Measurements from ENCODE around the gene SH2D6. TPM values are rescaled to one million over a fixed set of nuclear protein-coding genes. Genes with fewer than 3 reads are reported as not detected.
"Not testable (repeated sequence)": the region's sequence is repeated elsewhere in the genome, so short reads cannot be mapped to it uniquely, and the experiment has no call there.

The SH2D6 gene
- total RNA-seq, 2 experiments from 2014 or later: 0.40 to 0.88 TPM

GRCh38 chr2:85400541-85401463 lies 17.7 kb upstream of the SH2D6 start:
- H3K27ac Mint-ChIP-seq: no peak overlapping the region
- no peak for DNase-seq

GRCh38 chr2:85401464-85401805 lies 17.1 kb upstream of the SH2D6 start:
- Mint-ChIP-seq H3K27me3 (ENCODE audit: low read depth) (no peaks in the 10 kb centered on the region), H3K36me3 (ENCODE audit: low read depth) (peaks cover 2% of the 10 kb centered on the region), H3K27ac (no peak overlapping the region), H3K4me1 (ENCODE audit: low read depth) (peaks cover 12% of the 10 kb centered on the region), H3K4me3 (no peak overlapping the region), H3K9me3 (peaks cover 12% of the 10 kb centered on the region)
- intact Hi-C loops (cut with micrococcal nuclease): no loop called here
- CTCF ChIA-PET: no interaction called here
- DNase-seq: no peak

More at GRCh38 chr2:85400541-85401463, 17.7 kb upstream of the SH2D6 start:
- H3K36me3 Mint-ChIP-seq (ENCODE audit: low read depth): peaks cover 2% of the 10 kb centered on the region
- peaks cover 12% of the 10 kb centered on the region for H3K9me3 Mint-ChIP-seq
- H3K27me3 Mint-ChIP-seq (ENCODE audit: low read depth): no peaks in the 10 kb centered on the region
- intact Hi-C loops (cut with micrococcal nuclease): no loop called here
- CTCF ChIA-PET: no interaction called here
- H3K4me3 Mint-ChIP-seq: no peak overlapping the region
- peaks cover 7% of the 10 kb centered on the region for H3K4me1 Mint-ChIP-seq (ENCODE audit: low read depth)

GRCh38 chr2:85401844-85402243 lies 16.7 kb upstream of the SH2D6 start:
- H3K9me3 Mint-ChIP-seq: peaks cover 12% of the 10 kb centered on the region
- H3K4me1 Mint-ChIP-seq (ENCODE audit: low read depth): peaks cover 12% of the 10 kb centered on the region
- no peak overlapping the region for H3K27ac Mint-ChIP-seq
- intact Hi-C loops (cut with micrococcal nuclease): no loop called here
- peaks cover 2% of the 10 kb centered on the region for H3K36me3 Mint-ChIP-seq (ENCODE audit: low read depth)
- CTCF ChIA-PET: no interaction called here
- DNase-seq: no peak
- H3K4me3 Mint-ChIP-seq: no peak overlapping the region
- no peaks in the 10 kb centered on the region for H3K27me3 Mint-ChIP-seq (ENCODE audit: low read depth)

- peak overlapping the region; percentile 30 for H3K4me3 Mint-ChIP-seq
- CTCF ChIA-PET: interaction anchor here (0.7 to 1.8 kb wide), 4 partner anchors 14 to 155 kb away, joined by 3 to 8 read pairs (median 4); no protein-coding TSS in a partner anchor
- H3K9me3 Mint-ChIP-seq: peaks cover 12% of the 10 kb centered on the region
- H3K36me3 Mint-ChIP-seq (ENCODE audit: low read depth): peaks cover 2% of the 10 kb centered on the region
- intact Hi-C loops (cut with micrococcal nuclease): loop anchor here (1.0 to 5.0 kb wide), 3 partner anchors 13 to 78 kb away; partner anchors contain the start of genes ELMOD3, RETSAT, SH2D6 and TGOLN2
- peak overlapping the region; percentile 64 for H3K27ac Mint-ChIP-seq
- no peaks in the 10 kb centered on the region for H3K27me3 Mint-ChIP-seq (ENCODE audit: low read depth)
- DNase-seq: peak; percentile 81
- H3K4me1 Mint-ChIP-seq (ENCODE audit: low read depth): peaks cover 38% of the 10 kb centered on the region
These were observed 13.1 kb upstream of the SH2D6 start for GRCh38 chr2:85405201-85406059.

GRCh38 chr2:85409845-85410583 lies 8.5 kb upstream of the SH2D6 start, which contains the start of gene CAPG:
CAPG (minus strand) TSS chr2:85410366; CDS start chr2:85402145, 8,221 bp downstream.
- DNase-seq: peak; percentile 45
- no peaks in the 10 kb centered on the region for H3K9me3 Mint-ChIP-seq
- CTCF ChIA-PET: interaction anchor here (0.9 kb wide), 1 partner anchor 141 kb away, joined by 3 read pairs; no protein-coding TSS in a partner anchor
- H3K4me1 Mint-ChIP-seq (ENCODE audit: low read depth): peaks cover 46% of the 10 kb centered on the region
- peak within 1 kb of the TSS; percentile 39 for H3K4me3 Mint-ChIP-seq
- H3K27me3 Mint-ChIP-seq (ENCODE audit: low read depth): peaks cover 10% of the 10 kb centered on the region
- H3K36me3 Mint-ChIP-seq (ENCODE audit: low read depth): no peaks in the 10 kb centered on the region
- intact Hi-C loops (cut with micrococcal nuclease): loop anchor here (5.0 to 10.0 kb wide), 3 partner anchors 83 to 695 kb away; partner anchors contain the start of genes POLR1A, PTCD3 and TGOLN2
- H3K27ac Mint-ChIP-seq: no peak within 1 kb of the TSS

GRCh38 chr2:85410584-85411404 lies 7.7 kb upstream of the SH2D6 start:
- no peak for DNase-seq
- CTCF ChIA-PET: interaction anchor here (0.9 kb wide), 1 partner anchor 140 kb away, joined by 3 read pairs; no protein-coding TSS in a partner anchor
- intact Hi-C loops (cut with micrococcal nuclease): loop anchor here (10.0 kb wide), 2 partner anchors 624 to 694 kb away; partner anchors contain the start of genes POLR1A and PTCD3
- Mint-ChIP-seq H3K27me3 (ENCODE audit: low read depth) (peaks cover 10% of the 10 kb centered on the region), H3K9me3 (no peaks in the 10 kb centered on the region), H3K4me3 (no peak overlapping the region), H3K27ac (no peak overlapping the region), H3K4me1 (ENCODE audit: low read depth) (peaks cover 39% of the 10 kb centered on the region), H3K36me3 (ENCODE audit: low read depth) (no peaks in the 10 kb centered on the region)

GRCh38 chr2:85411405-85411748 lies 7.1 kb upstream of the SH2D6 start:
- H3K4me3 Mint-ChIP-seq: no peak overlapping the region
- intact Hi-C loops (cut with micrococcal nuclease): loop anchor here (10.0 kb wide), 2 partner anchors 623 to 693 kb away; partner anchors contain the start of genes POLR1A and PTCD3
- CTCF ChIA-PET: interaction anchor here (0.6 kb wide), 1 partner anchor 65 kb away, joined by 3 read pairs; no protein-coding TSS in a partner anchor

GRCh38 chr2:85413592-85414420 lies 4.7 kb upstream of the SH2D6 start:
- Mint-ChIP-seq H3K4me1 (ENCODE audit: low read depth) (peaks cover 25% of the 10 kb centered on the region), H3K4me3 (peak overlapping the region; percentile 66), H3K27ac (no peak overlapping the region), H3K36me3 (ENCODE audit: low read depth) (no peaks in the 10 kb centered on the region), H3K9me3 (no peaks in the 10 kb centered on the region), H3K27me3 (ENCODE audit: low read depth) (peaks cover 10% of the 10 kb centered on the region)
- CTCF ChIA-PET: interaction anchor here (0.6 to 1.5 kb wide), 3 partner anchors 39 to 138 kb away, joined by 3 to 5 read pairs (median 5); no protein-coding TSS in a partner anchor
- DNase-seq: peak; percentile 49
- intact Hi-C loops (cut with micrococcal nuclease): loop anchor here (10.0 kb wide), 2 partner anchors 621 to 691 kb away; partner anchors contain the start of genes POLR1A and PTCD3

More at GRCh38 chr2:85411405-85411748, 7.1 kb upstream of the SH2D6 start:
- no peak for DNase-seq
- Mint-ChIP-seq H3K9me3 (no peaks in the 10 kb centered on the region), H3K27me3 (ENCODE audit: low read depth) (peaks cover 10% of the 10 kb centered on the region), H3K4me1 (ENCODE audit: low read depth) (peaks cover 34% of the 10 kb centered on the region), H3K27ac (no peak overlapping the region), H3K36me3 (ENCODE audit: low read depth) (no peaks in the 10 kb centered on the region)

GRCh38 chr2:85414421-85414759 lies 4.1 kb upstream of the SH2D6 start:
- H3K4me1 Mint-ChIP-seq (ENCODE audit: low read depth): peaks cover 24% of the 10 kb centered on the region
- CTCF ChIA-PET: interaction anchor here (0.6 to 1.5 kb wide), 4 partner anchors 39 to 287 kb away, joined by 3 to 5 read pairs (median 4); no protein-coding TSS in a partner anchor
- H3K36me3 Mint-ChIP-seq (ENCODE audit: low read depth); H3K9me3 Mint-ChIP-seq; H3K4me3 Mint-ChIP-seq; H3K27me3 Mint-ChIP-seq (ENCODE audit: low read depth); DNase-seq; H3K27ac Mint-ChIP-seq: not testable (repeated sequence)
- intact Hi-C loops (cut with micrococcal nuclease): loop anchor here (10.0 kb wide), 2 partner anchors 620 to 690 kb away; partner anchors contain the start of genes POLR1A and PTCD3

All from activated naive CD4-positive, alpha-beta T cell treated with anti-CD3 and anti-CD28 coated beads for 36 hours (primary cell).